Measurements from ENCODE around the gene SPATS2. TPM values are rescaled to one million over a fixed set of nuclear protein-coding genes. Genes with fewer than 3 reads are reported as not detected.

The SPATS2 gene
- polyA plus RNA-seq, 1 experiment = 23.1 TPM

GRCh38 chr12:49518914-49519573 is 151.8 kb downstream of the SPATS2 start:
- Histone ChIP-seq H3K36me3 (ENCODE audit: control insufficient read depth, insufficient read depth, low read length) (peaks cover 3% of the 10 kb centered on the region; the same call in 1 of the 2 replicates), H3K27me3 (ENCODE audit: control insufficient read depth, insufficient read depth, low read length) (no peaks in the 10 kb centered on the region), H3K4me3 (ENCODE audit: low read depth, low read length) (no peak overlapping the region)
- no peak for TF ChIP-seq CTCF (IDR thresholded peaks at IDR 0.05; ENCODE audit: insufficient read depth, low read depth, low read length)
- CTCF ChIA-PET = interaction anchor here (1.9 to 16.4 kb wide), 2 partner anchors 161 to 187 kb away, joined by 5 to 315 read pairs; no protein-coding TSS in a partner anchor
- DNase-seq (ENCODE audit: low read depth) = no peak
- POLR2A ChIA-PET = no interaction called here

- no peak for TF ChIP-seq CTCF (IDR thresholded peaks at IDR 0.05; ENCODE audit: insufficient read depth, low read depth, low read length)
- ChIA-PET POLR2A (no interaction called here), CTCF (interaction anchor here (1.9 to 16.4 kb wide), 2 partner anchors 161 to 188 kb away, joined by 5 to 315 read pairs; no protein-coding TSS in a partner anchor)
- Histone ChIP-seq H3K4me3 (ENCODE audit: low read depth, low read length) (no peak overlapping the region), H3K27me3 (ENCODE audit: control insufficient read depth, insufficient read depth, low read length) (no peaks in the 10 kb centered on the region), H3K36me3 (ENCODE audit: control insufficient read depth, insufficient read depth, low read length) (peaks cover 3% of the 10 kb centered on the region; the same call in 1 of the 2 replicates)
- DNase-seq (ENCODE audit: low read depth) = no peak
These were observed 152.3 kb downstream of the SPATS2 start for GRCh38 chr12:49519574-49519936.

- TF ChIP-seq CTCF (IDR thresholded peaks at IDR 0.05; ENCODE audit: insufficient read depth, low read depth, low read length) = no peak
- Histone ChIP-seq H3K36me3 (ENCODE audit: control insufficient read depth, insufficient read depth, low read length) (peaks cover 9% of the 10 kb centered on the region), H3K4me3 (ENCODE audit: low read depth, low read length) (no peak overlapping the region), H3K27me3 (ENCODE audit: control insufficient read depth, insufficient read depth, low read length) (no peaks in the 10 kb centered on the region)
- ChIA-PET POLR2A (no interaction called here), CTCF (interaction anchor here (1.0 to 16.4 kb wide), 2 partner anchors 163 to 174 kb away, joined by 3 to 315 read pairs; no protein-coding TSS in a partner anchor)
- no peak for DNase-seq (ENCODE audit: low read depth)
These were observed 154.1 kb downstream of the SPATS2 start for GRCh38 chr12:49521389-49521788.

- POLR2A ChIA-PET = no interaction called here
- Histone ChIP-seq H3K27me3 (ENCODE audit: control insufficient read depth, insufficient read depth, low read length) (no peaks in the 10 kb centered on the region), H3K36me3 (ENCODE audit: control insufficient read depth, insufficient read depth, low read length) (peaks cover 8% of the 10 kb centered on the region), H3K4me3 (ENCODE audit: low read depth, low read length) (no peak overlapping the region)
- no peak for TF ChIP-seq CTCF (IDR thresholded peaks at IDR 0.05; ENCODE audit: insufficient read depth, low read depth, low read length)
- DNase-seq (ENCODE audit: low read depth) = no peak
- CTCF ChIA-PET = interaction anchor here (0.8 to 1.9 kb wide), 5 partner anchors 11 to 177 kb away, joined by 3 to 7 read pairs (median 6); partner anchors contain the start of gene DNAJC22
These were observed 157.5 kb downstream of the SPATS2 start for GRCh38 chr12:49524660-49525324.

GRCh38 chr12:49525942-49526341 is 158.7 kb downstream of the SPATS2 start:
- H3K36me3 ChIP-seq (ENCODE audit: control insufficient read depth, insufficient read depth, low read length) = peaks cover 8% of the 10 kb centered on the region
- no peak overlapping the region for H3K4me3 ChIP-seq (ENCODE audit: low read depth, low read length)
- no peaks in the 10 kb centered on the region for H3K27me3 ChIP-seq (ENCODE audit: control insufficient read depth, insufficient read depth, low read length)
- ChIA-PET CTCF (interaction anchor here (1.0 to 2.0 kb wide), 5 partner anchors 11 to 178 kb away, joined by 3 to 6 read pairs (median 4); partner anchors contain the start of gene DNAJC22), POLR2A (no interaction called here)
- DNase-seq (ENCODE audit: low read depth) = no peak
- TF ChIP-seq CTCF (IDR thresholded peaks at IDR 0.05; ENCODE audit: insufficient read depth, low read depth, low read length) = no peak

Measured in BJ (cell line).